Calu3 (cell line): ENCODE data around the gene SLC37A2. TPM values are rescaled to one million over a fixed set of nuclear protein-coding genes. Genes with fewer than 3 reads are reported as not detected.

Experiments
- BruUV-seq: library from RNA; stranded (reverse); fragments of 400-500 nt; replicated peaks from 2 replicates; lab custom pipeline; 2021; lab: Mats Ljungman, UMichigan
- CTCF ChIA-PET: fragments of 300-600 bp; sonication (Branson Sonifier 250); formaldehyde crosslinking; loops from one replicate; lab custom pipeline; 2022; ENCODE audit warnings: antibody characterized with exemption; lab: Charles Lee
- DNase-seq: peaks from one replicate; pipeline ENCODE4 v3.0.0; 2022
- H3K27ac Mint-ChIP-seq: one replicate; pipeline ENCODE4 v1.8.0; 2022; ENCODE audit warnings: mixed read lengths; ENCODE audit not compliant: unreplicated experiment
- H3K27me3 Mint-ChIP-seq: one replicate; pipeline ENCODE4 v1.8.0; 2022; ENCODE audit warnings: mixed read lengths; ENCODE audit not compliant: unreplicated experiment
- H3K36me3 Mint-ChIP-seq: one replicate; pipeline ENCODE4 v1.8.0; 2022; ENCODE audit warnings: mild to moderate bottlenecking, moderate library complexity, mixed read lengths; ENCODE audit not compliant: insufficient read depth, unreplicated experiment
- H3K4me1 Mint-ChIP-seq: one replicate; pipeline ENCODE4 v1.8.0; 2022; ENCODE audit warnings: mild to moderate bottlenecking, low read depth, mixed read lengths; ENCODE audit not compliant: unreplicated experiment
- H3K4me3 Mint-ChIP-seq: one replicate; pipeline ENCODE4 v1.8.0; 2022; ENCODE audit warnings: mild to moderate bottlenecking, low read depth, moderate library complexity, mixed read lengths; ENCODE audit not compliant: unreplicated experiment
- H3K9me3 Mint-ChIP-seq: one replicate; pipeline ENCODE4 v1.8.0; 2022; ENCODE audit warnings: low read depth, mixed read lengths; ENCODE audit not compliant: unreplicated experiment
- CTCF ChIP-seq: fragments of 200-600 bp; IDR thresholded peaks from one replicate; pipeline ENCODE4 v1.8.0; 2022; ENCODE audit warnings: antibody characterized with exemption; ENCODE audit not compliant: unreplicated experiment
- intact Hi-C: fragments of 100-400 bp; cut with micrococcal nuclease; formaldehyde crosslinking; loops from one replicate; pipeline ENCODE4 v1.10.0; 2022; ENCODE audit not compliant: unreplicated experiment
- total RNA-seq: library from RNA; stranded (reverse); gene quantifications from 2 replicates; pipeline ENCODE4 v1.2.3, GENCODE V29; 2022

The SLC37A2 gene
- total RNA-seq, 1 experiment from 2014 or later = 2.5 TPM

GRCh38 chr11:125057693-125058016 lies 5.5 kb upstream of the SLC37A2 start:
- no peak for TF ChIP-seq CTCF
- no TSS peak for BruUV-seq
- no peak overlapping the region for H3K27ac Mint-ChIP-seq
- no peak for DNase-seq
- intact Hi-C loops = loop anchor here (5.0 kb wide), 1 partner anchor 85 kb away; no protein-coding TSS in a partner anchor
- no peaks in the 10 kb centered on the region for H3K27me3 Mint-ChIP-seq
- H3K36me3 Mint-ChIP-seq = peaks cover 3% of the 10 kb centered on the region
- peaks cover 36% of the 10 kb centered on the region for H3K4me1 Mint-ChIP-seq
- H3K9me3 Mint-ChIP-seq = no peaks in the 10 kb centered on the region
- H3K4me3 Mint-ChIP-seq = no peak overlapping the region
- CTCF ChIA-PET = no interaction called here

DNA sequence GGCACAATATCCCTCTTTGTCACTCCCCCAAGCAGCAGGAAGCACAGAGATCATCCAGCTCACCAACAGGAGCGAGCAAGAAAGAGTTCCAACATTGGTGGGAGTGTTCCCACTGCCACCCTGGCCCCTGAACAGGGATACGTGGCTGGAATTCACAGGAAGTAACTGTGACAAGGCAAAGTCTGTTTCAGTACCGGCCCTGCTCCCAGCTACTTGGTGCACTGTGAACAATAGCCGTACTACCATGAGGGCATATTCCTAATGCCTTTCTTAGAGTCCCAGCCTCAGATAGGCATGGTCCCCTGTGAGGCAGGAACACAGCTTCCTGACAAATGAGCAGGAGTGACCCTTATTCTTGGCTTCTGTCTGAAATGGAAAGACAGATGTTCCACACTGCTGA lies 1.8 kb upstream of the SLC37A2 start:
- CTCF ChIA-PET = interaction anchor here (0.5 kb wide), 1 partner anchor 26 kb away, joined by 3 read pairs; no protein-coding TSS in a partner anchor
- no peak overlapping the region for H3K4me3 Mint-ChIP-seq
- H3K27me3 Mint-ChIP-seq = no peaks in the 10 kb centered on the region
- DNase-seq = no peak
- no peak for TF ChIP-seq CTCF
- intact Hi-C loops = no loop called here
- H3K27ac Mint-ChIP-seq = no peak overlapping the region
- H3K4me1 Mint-ChIP-seq = peaks cover 18% of the 10 kb centered on the region
- no TSS peak for BruUV-seq
- H3K36me3 Mint-ChIP-seq = peaks cover 9% of the 10 kb centered on the region
- H3K9me3 Mint-ChIP-seq = no peaks in the 10 kb centered on the region

- Mint-ChIP-seq H3K27ac (peak overlapping the region; percentile 47), H3K4me1 (peaks cover 10% of the 10 kb centered on the region), H3K4me3 (peak overlapping the region; percentile 75), H3K27me3 (no peaks in the 10 kb centered on the region), H3K36me3 (peaks cover 9% of the 10 kb centered on the region), H3K9me3 (no peaks in the 10 kb centered on the region)
- CTCF ChIA-PET = no interaction called here
- no peak for DNase-seq
- BruUV-seq = no TSS peak
- intact Hi-C loops = no loop called here
- TF ChIP-seq CTCF = no peak
Observed at GRCh38 chr11:125062218-125062930, 731 bp upstream of the SLC37A2 start.

DNA sequence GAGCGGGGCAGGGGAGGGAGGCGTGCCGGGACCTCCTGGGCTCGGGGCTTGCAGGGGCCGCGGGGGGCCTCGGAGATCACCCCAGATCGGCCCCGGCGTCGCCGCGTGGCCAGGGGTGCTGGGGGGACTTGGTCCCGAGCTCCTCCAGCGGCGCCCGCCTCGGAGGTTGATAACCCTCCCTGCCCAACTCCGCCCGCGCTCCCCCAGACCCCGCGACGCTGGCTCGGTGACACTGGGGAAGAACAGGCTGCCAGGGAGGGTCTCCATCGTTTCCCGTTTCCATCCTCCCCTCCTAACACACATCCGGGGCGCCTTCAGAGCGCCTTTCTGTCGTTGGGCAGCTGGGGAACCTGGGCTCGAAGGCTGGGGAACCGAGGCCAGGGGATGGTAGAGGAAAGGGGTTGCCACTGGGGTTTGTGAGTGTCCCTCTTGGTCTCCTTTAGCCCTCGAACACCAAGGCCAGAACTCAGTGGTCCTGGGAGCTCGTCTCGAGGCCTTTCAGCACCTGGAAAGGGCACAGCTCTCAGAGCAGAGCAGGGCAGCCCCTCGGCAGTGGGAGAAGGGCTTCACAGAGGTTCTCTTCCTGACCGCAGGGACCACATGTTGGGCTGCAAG lies 431 bp downstream of the SLC37A2 start:
- DNase-seq = no peak
- peak overlapping the region; percentile 75 for H3K4me3 Mint-ChIP-seq
- no peak overlapping the region for H3K27ac Mint-ChIP-seq
- no TSS peak for BruUV-seq
- TF ChIP-seq CTCF = no peak
- peaks cover 2% of the 10 kb centered on the region for H3K4me1 Mint-ChIP-seq
- no peaks in the 10 kb centered on the region for H3K27me3 Mint-ChIP-seq
- peaks cover 9% of the 10 kb centered on the region for H3K36me3 Mint-ChIP-seq
- no peaks in the 10 kb centered on the region for H3K9me3 Mint-ChIP-seq
- CTCF ChIA-PET = no interaction called here
- intact Hi-C loops = no loop called here
